HG03060 (cell line): Measurements from ENCODE around the gene SLC66A1.

Experiments used
- ATAC-seq: cut with Tn5 transposase; IDR thresholded peaks from one replicate; pipeline ENCODE4 v1.9.1; 2021; ENCODE audit warnings: low read depth, moderate number of reproducible peaks; ENCODE audit not compliant: unreplicated experiment

The SLC66A1 gene

DNA sequence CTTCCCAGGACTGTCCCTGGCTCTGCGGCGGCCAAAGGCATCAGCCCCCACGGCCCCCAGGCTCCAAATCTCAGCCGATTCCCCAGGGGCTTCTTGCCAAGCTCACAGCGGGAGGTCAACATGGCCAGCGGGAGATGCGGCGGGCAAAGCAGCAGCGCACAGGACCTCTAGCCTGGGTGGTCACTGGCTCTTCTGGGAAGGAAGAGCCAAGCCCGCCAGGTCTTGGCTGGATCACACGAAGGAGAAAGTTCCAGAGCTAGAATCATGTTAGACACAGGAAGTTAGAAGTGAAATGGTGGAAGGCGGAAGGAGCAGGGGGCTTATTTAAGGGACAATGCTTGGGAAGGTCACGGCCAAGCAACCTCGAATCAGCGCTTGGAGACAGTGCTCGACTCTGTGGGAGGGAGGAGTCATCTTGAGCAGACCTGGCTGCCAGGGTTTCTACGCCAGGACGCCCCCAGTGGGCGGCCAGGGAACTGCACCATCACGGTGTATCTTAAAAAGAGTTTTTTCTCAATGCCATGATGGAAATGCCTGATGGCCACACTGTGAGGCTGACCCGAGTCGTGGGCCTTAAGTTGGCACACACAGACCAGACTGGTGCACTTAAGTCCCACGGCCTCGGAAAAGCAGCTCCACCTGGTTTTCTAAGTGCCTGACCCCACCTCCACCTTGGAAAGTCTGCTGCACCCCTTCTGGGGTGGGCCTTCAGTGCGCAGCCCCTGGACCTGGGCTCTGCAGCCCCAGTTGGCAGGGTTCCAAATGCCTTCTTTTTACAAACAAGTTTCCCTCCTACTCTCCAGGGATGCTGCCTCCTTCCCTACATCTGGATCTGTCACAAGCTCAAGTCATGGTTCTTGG is 29.3 kb downstream of the SLC66A1 start:
- ATAC-seq = no peak

DNA sequence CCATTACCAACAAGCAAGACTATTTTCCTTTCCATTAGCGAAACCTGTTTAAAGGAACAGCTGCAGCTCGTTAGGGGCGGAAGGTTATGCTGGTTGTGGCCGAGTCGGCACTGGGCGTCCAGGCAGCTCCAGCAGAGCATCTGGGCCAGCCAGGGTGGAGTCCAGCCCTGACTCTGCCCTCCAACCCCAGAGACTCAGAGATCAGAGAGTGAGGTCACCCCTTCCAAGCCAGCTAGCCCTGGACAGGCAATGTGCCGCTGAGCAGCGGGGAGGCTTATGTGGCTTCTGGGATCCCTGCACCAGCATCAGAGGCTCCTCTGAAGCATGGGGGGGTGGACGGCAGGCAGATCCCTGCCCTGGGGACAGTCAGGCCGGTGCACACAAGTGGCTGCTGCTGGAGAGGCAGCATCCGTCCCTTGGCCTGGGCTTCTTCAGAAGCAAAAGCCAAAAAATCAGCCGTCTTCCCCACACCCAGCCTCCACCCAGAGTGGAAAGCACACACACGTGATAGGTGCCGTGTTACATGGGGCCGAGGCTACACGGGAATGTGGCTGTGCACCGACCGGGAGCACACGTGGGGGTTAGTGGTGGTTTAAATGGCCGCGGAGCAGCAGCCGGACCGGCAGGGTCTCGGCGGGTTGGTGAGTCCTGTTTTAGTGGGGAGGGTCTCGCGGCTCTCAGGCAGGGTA is 30.1 kb downstream of the SLC66A1 start:
- ATAC-seq = no peak

DNA sequence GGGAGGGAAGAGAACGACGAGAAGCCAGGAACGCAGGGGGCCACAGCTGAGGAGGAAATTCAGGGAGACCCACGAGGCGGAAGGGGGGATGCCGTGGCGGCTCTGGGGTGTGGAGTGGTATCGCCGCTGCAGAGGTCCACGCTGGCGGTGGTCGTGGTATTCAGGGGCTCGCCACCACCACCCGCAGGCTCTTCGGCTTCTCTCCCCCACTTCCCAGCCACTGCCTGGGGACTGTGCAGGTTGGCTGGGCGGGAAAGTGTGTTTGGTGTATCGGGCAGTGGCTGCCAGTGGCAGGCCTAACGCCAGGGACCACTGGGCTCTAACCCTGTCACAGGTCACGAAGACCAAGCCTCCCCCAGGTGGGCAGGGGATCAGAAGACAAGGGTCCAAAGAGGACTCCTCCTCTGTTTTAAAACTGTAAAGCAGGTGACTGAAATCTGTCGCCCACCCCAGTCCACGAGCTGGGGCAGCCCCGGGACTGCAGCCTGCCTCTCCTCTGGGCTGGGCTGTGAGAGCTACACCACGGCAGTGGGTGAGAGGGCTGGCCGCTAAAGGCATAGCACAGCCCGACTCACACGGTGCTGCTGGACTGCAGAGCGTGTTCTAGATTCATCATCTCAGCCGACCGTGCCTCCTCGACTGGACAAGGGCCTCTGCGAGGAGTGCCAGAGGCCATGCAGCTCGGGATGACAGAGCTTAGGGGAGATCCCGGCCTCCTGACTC is 30.9 kb downstream of the SLC66A1 start:
- no peak for ATAC-seq

- no peak for ATAC-seq
These were observed 31.7 kb downstream of the SLC66A1 start for GRCh38 chr1:19343617-19344350.

DNA sequence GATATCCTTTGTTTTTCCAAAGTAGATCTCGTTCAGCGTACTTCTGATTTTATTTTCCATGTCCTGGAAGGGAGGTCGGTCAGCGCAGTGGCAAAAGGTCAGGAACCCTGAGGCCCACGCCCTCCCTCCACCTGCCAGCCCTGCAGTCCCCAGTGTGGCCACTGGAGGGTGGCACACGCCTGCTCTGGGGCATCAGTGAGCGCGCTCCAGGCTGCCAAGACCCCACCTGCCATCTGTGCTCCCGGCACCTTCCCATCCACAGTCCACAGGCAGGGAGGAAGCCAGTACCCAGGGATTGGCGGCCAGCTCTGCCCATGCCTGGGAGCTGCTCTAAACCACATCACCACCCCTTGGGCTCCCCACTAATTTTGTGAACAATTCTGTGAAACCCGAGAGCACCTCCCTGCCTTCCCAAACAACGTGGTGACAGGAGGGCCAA is 32.3 kb downstream of the SLC66A1 start:
- ATAC-seq = no peak

- no peak for ATAC-seq
These were observed 32.7 kb downstream of the SLC66A1 start for GRCh38 chr1:19344831-19345230.

DNA sequence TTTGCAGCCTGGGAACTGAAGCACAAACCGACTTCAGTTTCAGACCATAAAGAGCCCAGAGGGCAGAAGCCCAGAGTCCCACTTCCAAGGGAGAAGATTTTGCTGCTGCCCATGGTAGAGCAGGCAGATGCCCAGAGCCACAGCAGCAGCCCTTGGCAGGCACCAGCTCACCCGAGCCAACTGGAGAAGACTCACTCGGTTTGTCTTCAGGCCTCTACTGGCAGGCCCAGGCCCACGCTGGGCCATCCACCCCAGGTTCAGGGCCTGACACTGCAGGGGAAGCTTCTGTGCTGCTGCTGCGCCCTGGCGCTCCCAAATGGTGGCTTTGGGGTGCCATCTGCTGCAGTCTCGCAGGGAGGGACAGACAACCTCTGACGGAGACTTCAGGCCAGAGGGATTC is 33.3 kb downstream of the SLC66A1 start:
- ATAC-seq = no peak

DNA sequence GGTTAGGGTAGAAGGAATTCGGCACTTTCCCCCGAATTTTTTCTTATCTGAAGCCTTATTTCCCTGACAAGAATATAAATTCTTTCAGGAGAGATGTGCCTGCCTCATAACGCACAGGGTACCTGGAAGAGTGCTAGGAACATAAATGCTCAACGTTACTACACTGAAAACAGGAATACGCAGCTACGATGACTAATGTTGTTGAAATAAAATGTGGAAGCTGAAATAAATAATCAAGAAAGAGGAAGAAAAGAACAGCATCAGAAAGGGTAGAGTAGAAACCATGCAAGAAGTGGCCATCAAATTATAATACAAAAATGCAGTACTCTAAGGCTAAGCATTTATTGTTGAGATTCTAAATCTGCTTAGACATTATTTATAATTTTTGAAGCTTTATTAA is 33.9 kb downstream of the SLC66A1 start:
- no peak for ATAC-seq

GRCh38 chr1:19347533-19348172 is 35.5 kb downstream of the SLC66A1 start:
- ATAC-seq = no peak

DNA sequence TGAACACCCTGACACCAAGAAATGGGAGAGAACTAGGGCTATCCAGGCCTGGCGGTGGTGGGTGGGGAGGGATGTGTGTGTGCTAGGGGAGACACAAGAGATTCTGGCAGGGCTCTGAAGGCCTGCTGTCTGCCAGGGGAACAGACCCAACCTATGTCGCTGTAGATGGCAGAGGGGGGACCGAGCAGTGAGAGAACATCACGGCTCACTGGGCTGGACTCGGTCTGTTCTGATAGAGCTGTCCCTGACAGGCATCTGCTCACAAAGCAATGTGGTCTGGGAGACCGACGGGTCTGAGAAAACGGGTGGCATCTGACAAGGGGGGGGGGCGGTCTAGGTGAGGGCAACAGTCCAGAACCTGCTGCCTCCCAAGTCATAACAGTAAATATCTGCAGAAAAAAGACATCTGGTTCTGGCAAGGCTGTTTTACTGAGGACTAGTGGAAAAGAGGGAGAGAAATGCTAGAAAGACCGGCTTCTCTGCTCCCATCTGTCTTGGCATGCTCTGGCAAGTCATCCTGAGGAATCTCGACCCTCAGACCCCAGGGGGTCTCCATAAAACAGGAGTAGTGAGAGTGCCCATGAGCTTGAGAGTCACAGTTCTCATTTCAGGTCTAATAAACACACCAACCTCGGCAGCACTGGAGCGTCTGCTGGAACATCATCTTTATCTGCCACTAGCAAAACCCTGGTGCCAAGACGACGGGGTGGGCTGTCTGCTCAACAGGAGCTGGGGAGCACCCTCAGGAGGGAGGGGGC is 36.5 kb downstream of the SLC66A1 start:
- no peak for ATAC-seq

GRCh38 chr1:19349999-19350398 is 37.9 kb downstream of the SLC66A1 start:
- ATAC-seq = no peak

DNA sequence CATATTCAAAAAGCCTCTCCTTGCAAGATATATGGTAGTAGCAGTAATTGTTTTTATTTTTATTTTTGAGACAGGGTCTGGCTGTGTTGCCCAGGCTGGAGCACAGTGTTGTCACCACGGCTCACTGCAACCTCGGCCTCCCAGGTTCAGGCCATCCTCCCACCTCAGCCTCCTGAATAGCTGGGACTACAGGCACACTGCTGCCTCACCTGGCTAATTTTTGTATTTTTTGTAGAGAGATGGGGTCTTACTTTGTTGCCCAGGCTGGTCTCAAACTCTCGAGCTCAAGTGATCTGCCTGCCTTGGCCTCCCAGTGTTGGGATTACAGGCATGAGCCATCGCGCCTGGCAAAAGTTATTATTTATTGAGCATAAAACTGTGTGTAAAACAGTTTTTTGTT is 38.4 kb downstream of the SLC66A1 start:
- ATAC-seq = no peak

DNA sequence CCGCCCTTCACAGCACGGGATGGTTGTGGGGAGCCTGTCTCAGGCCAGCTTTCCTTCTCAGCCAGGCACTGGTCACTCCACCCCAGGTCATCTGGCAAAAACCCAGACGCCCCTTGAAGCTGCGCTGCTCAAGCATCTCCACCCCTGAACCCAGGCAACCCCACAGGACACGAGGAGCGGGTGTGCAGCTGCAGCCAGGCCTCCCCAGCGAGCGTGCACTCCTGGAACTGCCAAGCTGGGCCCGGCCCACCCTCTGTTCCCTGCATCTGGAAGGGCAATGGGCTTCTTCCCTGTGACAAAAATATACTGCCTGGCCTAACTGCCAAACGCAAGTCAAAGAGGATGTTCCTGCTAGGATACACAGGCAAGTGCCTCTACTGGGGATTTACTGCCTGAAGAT is 39.7 kb downstream of the SLC66A1 start:
- no peak for ATAC-seq

- no peak for ATAC-seq
These were observed 40.7 kb downstream of the SLC66A1 start for GRCh38 chr1:19352839-19353238.

- ATAC-seq = no peak
These were observed 41.5 kb downstream of the SLC66A1 start for GRCh38 chr1:19353596-19353995.

DNA sequence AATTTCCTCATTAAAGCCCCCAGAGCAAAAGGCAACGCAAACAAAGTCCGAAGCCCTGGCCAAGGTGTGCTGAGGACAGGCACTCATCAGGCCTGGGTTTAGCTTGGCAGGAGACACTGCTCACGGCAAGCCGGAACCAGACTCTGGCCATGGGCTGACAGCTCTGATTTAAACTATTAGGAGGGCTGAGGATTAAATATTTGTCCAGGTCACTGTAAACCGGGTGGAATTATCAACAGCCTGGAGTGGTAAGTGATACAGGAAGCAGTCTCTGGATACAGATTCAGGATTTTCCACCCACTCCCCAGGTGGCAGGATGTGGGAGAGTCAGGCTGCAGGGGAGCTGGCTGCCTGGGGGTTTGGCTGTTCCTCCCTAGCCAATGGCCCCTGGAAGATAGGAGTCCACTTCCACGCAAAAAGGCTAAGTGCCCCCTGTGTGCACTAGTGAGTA is 42.4 kb downstream of the SLC66A1 start:
- ATAC-seq = no peak

- no peak for ATAC-seq
These were observed 44.1 kb downstream of the SLC66A1 start for GRCh38 chr1:19356266-19356665.

DNA sequence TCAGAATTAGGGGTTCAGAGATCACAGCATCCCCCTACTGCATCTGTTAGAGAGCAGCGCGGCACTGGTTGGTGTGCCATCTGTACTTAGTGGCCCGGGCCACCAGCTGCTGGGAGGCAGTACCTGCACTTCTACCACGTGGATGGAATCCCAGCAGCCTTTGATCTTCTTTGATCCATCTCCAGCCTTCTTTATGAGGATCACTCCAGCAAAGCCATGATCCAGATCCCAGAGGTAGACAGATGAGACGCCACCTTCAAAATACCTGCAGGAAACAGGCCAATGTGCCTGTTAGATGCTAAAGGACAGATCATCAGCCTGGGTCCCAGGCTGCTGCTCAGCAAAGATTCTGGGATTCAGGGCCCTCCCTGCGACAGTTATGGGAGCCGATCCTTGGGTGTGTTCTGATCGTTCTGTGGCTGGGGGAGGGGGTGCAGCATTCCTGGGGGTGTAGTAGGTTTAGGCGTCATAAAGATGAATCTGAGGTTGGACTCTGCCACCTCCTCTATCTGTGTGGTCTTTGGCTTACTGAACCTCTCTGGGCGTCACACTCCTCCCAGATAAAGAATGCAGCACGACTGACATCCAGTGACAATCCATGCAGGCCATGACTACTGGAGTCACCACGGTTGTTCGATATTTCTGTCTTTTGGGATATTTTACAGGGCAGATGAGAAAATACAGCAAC is 45.3 kb downstream of the SLC66A1 start:
- no peak for ATAC-seq

GRCh38 chr1:19358710-19359109 is 46.6 kb downstream of the SLC66A1 start:
- no peak for ATAC-seq
